HG02885 (cell line): Measurements from ENCODE around the gene EIPR1.
"Not testable (repeated sequence)": the region's sequence is repeated elsewhere in the genome, so short reads cannot be mapped to it uniquely, and the experiment has no call there.

Experiments
- ATAC-seq: cut with Tn5 transposase; IDR thresholded peaks from one replicate; pipeline ENCODE4 v1.9.1; 2021; ENCODE audit warnings: mild to moderate bottlenecking; ENCODE audit not compliant: unreplicated experiment, poor library complexity

The EIPR1 gene

DNA sequence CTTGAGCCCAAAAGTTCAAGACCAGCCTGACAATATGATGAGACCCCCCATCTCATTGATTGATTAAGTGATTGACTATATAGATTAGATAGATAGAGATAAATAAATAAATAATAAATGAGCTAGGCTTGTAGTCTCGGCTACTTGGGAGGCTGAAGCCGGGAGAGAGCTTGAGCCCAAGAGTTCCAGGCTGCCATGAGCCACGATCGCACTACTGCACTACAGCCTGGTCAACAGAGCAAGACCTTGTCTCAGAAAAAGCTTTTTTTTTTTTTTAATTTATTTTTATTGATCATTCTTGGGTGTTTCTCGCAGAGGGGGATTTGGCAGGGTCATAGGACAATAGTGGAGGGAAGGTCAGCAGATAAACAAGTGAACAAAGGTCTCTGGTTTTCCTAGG, 12.4 kb downstream of the EIPR1 start:
- no peak for ATAC-seq

DNA sequence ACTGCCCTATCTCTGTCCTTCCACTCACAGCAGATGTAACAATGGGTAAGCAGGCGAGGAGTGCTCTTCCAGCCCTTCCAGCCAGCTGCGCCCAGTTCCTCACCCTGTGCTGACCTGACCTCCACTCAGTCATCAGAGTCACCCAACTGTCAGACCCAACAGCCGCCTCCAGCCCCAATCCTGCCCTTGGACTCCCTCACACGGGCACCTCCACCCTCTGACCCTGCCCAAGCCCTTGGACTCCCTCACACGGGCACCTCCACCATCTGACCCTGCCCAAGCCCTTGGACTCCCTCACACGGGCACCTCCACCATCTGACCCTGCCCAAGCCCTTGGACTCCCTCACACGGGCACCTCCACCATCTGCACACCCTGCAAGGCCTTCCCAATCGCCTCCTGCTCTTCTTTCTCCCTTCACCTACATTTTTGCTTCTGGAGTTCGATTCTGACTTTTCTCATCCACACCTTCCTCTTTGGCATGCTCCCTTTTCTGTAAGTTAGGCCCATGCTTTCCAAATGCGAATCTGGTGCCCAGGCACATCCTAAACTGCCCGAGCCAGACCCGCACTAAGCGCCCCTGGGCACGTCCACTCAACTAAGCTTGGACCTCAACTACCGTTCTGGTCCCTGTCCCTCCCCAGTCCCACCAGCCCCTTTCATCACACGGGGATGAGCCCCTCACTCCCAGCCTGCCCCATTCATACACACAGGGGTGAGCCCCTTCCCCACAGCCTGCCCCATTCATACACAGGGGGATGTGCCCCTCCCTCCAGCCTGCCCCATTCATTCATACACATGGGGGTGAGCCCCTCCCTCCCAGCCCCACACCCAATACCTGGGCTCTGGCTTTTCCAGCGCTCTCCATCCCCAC, 15.9 kb downstream of the EIPR1 start:
- ATAC-seq = no peak

DNA sequence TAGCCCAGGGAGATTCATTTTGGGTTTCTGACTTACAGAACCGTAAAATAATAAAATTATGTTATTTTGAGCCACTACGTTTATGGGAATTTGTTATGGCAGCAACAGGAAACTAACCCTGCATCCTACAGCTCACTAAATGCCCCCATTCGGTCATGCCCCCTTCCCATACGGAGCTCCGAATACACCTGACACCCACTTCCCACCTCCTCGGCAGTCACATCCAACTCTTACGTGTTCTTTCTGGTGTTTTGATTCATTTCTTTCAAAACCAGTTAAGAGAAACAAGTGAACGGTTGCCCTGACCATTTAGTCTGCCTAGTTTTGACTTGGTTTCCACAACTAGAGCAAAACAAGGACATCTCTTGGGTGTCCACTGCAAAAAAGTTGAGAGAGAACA, 19.7 kb downstream of the EIPR1 start:
- no peak for ATAC-seq

DNA sequence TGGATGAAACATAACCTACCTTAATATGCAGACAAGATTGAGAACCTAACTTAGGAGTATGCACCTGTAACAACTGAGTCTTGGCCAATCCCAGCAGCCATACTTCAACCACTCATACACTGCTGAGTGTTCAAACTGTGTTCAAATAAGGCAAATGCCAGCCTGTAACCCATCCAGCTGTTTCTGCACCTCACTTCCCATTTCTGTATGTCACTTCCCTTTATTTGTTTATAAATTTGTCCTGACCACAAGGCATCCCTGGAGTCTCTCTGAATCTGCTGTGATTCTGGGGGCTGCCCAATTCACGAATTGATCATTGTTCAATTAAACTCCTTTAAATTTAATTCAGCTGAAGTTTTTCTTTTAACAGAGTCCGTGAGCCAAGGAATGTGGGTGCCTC, 20.2 kb downstream of the EIPR1 start:
- not testable (repeated sequence) for ATAC-seq

DNA sequence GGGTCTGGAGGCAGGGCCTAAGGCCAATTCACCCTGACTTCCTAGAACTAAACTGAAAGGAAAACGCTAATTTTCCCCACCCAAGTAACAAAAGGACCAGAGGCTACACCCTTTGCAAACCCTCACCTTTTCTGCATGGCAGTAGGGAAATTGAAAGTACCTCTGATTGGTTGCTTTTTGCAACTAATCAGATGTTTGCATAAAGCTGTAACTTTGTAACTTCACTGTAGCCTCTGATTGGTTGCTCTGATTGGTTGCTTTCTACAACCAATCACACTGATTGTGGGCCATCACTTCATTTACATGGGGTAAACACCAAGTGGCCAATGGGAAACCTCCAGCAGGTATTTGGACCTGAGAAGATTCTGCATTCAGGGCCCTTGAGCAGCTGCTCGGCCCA, 20.8 kb downstream of the EIPR1 start:
- ATAC-seq = no peak

DNA sequence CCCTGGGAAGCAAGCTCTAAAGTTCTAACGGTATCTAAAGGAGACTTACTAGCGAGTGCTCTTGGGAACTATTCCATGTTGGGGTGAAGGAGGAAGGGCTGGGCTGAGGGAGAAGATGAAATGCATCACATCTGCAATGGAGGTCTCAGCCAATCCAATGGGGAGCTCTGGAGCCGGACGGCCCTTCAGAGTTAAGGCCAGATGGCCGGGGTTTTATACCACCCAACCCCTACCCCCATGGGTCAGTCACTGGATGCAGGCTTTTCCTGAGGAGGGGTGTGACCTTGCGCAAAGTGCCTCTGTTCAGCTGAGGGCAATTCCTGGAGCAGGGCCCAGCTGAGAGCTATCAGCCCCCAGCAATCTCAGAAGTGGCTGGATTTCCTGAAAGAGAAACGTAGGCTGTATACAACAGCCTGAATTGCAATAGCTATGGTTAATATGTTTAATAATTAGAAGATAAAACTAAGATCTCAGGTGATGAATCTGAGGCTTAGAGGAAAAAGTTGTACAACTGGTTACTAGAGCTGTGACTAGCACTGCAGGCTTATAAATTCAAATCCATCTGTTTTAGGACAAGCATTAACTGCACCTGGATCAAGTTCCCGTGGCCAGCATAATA, 21.6 kb downstream of the EIPR1 start:
- ATAC-seq = no peak

DNA sequence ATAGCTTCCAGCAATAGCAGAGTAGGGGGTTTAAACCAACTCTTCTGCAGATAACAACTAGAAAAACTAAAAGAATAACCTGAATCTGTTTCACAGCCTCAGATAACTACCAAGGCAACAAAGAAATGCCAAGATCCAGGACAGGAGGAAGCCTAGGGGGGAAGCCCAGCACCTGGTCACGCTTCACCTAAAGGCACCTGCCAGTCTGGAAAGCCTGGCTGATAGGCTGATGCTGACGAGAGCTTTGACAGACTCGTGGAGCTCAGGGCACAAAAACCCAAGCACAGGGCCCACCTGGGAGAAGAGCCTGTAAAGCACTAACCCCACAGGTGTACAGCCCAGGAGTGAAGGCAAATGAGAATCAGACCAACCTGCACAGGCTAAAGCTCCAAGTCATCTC, 22.6 kb downstream of the EIPR1 start:
- ATAC-seq = no peak

DNA sequence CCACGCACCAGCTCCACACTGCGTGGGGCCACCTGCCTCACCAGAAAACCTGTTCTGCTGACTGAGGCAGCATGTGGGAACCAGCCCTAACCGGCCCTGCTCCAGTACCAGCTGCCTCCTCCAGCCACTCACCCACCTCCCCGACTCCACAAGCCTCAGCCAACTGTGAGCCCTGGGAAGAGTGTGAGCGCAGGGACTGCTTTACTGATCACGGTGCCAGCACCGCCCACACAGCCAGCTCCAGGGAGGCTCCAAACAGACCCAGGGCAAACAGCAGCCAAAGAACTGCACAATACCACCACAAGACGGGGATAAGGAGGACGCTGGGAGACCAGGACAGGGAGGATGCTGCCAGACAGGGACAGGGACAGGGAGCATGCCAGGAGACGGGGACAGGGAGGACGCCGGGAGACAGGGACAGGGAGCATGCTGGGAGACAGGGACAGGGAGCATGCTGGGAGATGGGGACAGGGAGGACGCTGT, 28.4 kb downstream of the EIPR1 start:
- ATAC-seq = no peak

DNA sequence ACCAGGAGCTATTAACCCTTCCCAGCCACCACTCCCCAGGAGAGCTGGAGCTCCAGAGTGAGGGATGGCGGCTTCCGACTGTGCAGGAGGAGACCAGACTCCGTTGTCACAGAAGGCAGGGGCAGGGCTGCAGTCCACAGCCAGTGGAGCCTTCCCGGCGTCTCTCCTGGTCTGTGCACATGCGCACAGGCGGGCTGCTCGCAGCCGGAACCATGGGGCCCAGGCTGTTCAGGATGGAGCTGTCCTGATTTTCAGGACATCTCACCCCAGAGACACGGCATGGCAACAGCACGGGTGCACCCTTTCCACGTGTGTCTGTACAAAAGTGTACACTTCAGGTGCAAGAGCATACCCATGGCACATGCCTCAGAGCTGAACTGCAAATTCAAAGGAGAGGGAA, 28.9 kb downstream of the EIPR1 start:
- ATAC-seq = no peak

DNA sequence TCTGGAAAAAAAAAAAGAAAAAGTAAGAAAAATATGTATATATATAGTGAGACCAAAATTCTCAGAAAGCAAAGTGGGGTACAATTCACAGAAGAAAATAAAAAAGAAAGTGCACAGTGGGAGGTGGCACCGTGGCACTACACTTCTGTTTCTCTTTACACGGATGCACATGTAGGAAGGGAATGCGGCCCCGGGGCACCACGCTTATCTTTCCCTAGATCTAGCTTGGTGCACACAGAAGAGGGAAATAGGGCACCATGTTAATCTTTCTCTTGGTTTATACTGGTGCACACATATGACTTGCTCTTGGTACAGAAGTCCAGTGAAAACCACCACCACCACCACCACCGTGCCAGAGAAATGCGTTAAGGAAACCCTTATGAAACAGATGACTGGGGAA, 32.0 kb downstream of the EIPR1 start:
- ATAC-seq = no peak

DNA sequence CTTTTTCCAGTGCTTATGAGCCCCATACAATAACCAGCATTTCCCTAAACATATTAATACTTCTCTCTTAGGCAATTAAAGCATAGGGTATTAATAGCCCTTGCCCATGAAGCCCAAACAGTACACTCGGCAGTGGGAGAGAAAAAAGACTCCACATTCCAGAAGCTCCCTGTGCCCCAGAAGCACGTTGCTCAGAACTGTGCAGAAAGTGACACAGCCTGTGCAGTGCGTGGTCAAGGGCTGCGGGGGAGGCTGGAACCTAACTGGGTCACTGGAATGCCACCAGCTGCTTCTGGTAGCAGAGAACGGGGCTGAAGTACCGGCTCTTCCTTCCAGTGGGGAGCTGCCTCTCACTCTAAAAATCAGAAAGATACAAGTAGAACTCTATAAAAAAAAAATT, 32.7 kb downstream of the EIPR1 start:
- ATAC-seq = no peak

DNA sequence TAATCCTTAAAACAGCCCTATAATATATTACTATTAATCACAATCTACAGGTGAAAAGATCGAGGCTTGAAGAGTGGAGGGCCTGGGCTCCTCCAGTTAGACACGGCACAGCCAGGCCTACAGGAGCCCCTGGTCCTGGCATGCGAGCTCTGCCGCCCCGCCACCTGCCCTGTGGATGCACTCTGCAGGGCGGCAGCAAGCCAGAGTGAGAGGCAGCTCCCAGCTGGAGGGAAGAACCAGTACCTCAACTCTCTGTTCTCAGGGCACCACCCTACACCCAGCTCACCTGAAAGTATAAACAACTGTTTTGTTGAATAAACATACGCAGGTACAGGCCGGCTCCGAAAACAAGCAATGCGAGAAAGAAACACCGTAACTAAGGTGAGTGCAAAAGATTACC, 34.6 kb downstream of the EIPR1 start:
- ATAC-seq = no peak

DNA sequence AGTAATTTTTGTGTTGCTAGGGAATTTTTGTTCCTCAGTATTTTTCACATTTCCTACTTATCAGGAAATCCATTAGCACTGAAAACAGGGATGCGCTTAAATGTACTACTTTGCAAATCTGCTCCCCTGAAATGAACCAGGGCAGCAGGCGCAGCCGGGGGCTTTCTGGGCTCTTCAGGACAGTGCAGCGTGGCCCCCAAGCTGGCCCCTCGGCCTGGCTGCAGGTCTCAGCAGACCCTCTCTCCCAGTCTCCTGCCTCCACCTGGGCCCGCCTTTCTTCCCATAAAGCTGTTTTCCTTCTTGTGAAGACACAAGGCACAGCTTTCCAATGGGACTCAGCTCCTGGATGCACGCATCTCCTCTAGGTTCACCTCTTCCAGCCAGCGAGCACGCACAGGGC, 35.3 kb downstream of the EIPR1 start:
- no peak for ATAC-seq

DNA sequence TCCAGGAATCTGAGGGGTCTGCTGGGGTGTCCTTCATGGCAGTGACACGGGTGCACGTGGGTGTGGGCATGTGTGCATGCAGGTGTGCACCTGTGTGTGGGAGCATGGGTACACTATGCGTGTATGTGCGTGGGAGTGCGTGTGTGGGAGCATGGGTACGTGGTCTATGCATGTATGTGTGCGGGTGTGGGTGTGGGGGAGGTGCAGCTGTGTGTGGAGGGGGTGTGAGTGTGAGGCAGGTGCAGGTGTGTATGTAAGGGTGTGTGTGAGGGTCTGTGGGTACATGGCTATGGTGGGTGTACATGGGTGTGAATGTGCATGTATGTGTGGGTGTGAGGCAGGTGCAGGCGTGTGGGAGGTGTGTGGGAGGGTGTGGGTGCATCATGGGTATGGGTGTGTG, 36.3 kb downstream of the EIPR1 start:
- no peak for ATAC-seq

DNA sequence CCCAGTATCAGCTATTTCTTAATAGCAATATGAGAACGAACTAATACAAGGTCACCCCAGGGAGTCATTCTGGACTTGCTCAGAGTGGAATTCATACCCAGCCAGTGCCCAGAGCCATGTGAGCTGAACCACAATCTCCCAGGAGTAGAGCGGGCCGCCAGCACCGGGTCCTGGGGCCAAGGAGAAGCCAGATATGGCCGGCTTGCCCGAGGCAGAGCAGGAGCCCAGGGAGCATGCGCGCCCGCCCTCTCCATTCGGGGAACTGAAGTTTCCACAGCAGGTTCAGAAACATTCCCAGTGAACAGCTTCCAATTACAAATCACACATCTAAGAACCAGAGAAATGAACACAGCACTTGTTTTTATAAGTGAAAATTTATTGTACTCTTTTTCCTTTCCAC, 37.5 kb downstream of the EIPR1 start:
- no peak for ATAC-seq

DNA sequence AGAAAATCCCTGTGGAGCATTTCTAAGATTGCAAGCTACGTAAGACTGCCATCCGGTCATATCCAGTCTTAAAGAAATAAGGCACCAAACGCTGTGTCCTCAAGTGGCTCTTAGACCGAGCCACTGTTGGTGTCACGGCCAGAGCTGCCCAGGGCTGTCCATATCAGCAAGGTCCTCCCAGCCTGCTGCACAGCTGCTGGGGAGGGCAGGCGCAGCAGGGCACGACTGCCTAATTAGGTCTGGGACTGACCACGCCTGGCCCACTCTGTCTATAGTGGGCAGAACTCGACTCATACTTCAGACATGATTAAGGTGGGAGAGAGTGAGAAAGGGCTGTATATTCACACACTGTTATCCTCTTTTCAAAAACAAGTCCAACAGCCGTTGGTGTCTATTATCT, 39.3 kb downstream of the EIPR1 start:
- no peak for ATAC-seq

DNA sequence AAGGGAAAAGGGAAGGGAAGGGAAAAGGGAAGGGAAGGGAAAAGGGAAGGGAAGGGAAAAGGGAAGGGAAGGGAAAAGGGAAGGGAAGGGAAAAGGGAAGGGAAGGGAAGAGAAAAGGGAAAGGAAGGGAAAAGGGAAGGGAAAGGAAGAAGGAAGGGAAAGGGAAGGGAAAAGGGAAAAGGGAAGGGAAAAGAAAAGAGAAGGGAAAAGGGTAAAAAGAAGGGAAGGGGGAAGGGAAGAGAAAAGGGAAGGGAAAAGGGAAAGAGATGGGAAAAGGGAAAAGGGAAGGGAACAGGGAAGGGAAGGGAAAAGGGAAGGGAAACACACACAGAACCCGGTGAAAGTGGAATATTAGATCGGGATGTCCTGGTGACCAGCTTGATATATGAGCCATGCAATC, 40.8 kb downstream of the EIPR1 start:
- no peak for ATAC-seq

DNA sequence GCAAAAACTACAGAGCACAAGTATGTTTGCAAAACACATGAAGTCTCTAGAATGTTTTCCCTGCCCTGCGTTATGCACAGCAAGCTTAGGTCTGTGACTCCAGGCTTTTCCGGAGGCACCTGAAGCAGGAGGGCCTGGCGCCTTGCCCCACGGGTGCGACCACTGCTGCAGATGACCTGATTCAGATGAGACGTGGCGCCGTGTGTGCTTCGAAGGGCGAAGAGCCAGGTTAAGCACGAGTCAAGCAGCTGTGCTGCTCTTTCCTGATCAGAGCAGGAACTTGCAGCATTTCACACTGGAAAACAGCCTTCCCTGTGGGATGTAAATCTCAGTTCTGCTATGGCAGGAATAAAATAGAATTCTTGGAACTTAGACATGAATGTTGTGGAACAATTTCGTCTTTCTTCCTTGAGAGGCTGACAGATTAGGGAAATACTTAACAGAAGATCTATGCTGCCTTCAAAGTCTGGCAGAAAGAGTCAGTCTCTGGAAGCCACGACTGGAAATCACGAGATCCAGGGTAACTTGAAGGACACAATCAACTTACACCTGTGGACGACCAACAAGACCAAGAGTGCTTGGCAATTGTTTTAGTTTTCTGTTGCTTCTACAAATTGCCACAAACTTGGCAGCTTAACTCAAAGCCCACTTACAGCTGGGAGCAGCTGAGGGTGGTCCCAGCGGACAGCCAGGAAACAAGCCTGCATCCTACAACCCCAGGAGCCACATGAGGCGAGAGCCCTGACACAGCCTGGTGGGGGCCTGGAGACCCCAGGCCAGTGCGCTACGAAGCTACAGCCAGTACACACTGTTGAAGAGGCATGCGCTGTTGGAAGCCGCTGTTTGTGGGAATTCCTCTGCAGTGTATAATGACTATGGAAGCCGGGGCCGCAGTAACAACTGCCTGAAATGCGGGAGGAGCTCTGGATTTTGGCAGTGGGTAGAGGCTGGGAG, 42.9 kb downstream of the EIPR1 start:
- ATAC-seq = no peak

DNA sequence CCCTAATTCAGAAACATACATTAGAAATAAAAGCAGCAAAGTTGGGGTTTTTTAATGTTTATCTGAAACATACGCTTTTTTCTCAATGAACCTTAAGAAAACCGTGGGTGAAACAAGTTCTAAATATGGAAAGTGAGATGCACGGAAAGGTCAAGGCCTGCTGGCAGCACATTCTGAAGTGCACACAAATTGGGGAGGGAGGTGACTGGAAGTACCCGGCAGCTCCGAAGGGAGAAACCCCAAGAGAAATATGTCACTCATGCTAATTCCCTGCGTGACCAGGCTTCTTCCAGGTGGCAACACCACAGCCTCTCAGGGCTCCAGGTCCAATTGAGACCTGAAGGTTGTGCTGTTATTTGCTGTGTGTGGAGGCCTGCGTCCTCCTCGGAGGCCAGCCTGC, 45.5 kb downstream of the EIPR1 start:
- no peak for ATAC-seq

DNA sequence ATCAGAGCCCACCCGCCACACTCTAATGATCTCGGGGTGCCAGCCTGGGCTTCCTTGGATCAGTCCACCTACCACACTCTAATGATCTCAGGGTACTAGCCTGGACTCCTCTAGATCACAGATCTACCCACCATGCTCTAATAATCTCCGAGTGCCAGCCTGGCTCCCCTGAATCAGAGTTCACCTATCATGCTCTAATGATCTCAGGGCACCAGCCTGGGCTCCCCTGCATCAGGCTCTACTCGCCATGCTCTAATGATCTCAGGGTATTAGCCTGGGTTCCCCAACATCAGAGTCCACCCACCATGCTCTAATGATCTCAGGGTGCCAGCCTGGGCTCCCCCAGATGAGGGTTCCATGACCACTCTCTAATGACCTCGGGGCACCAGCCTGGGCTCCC, 48.1 kb downstream of the EIPR1 start:
- ATAC-seq = no peak

DNA sequence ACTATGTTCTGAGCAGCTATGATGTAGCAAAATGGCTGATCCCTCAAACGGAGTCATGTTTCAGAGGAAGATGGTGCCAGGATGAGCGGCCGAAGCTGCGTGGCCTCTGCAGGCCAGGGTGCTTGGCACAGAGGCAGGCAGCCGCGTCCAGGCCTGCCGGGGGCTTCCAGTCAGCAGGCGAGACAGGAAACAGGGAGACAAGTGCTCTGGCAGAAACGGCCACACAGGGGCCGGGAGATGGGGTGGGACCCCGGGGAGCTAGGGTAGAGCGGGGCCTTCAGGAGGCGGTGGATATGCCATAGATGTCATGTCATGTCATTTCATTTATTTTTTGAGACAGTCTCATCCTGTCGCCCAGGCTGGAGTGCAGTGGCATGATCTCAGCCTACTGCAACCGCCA, 50.7 kb downstream of the EIPR1 start:
- no peak for ATAC-seq
